HG03342 (cell line): ENCODE measurements around the gene CRIP3.
"Not testable (repeated sequence)": the region's sequence is repeated elsewhere in the genome, so short reads cannot be mapped to it uniquely, and the experiment has no call there.

Experiments
- ATAC-seq: cut with Tn5 transposase; IDR thresholded peaks from one replicate; pipeline ENCODE4 v1.9.1; 2021; ENCODE audit warnings: mild to moderate bottlenecking, moderate library complexity; ENCODE audit not compliant: unreplicated experiment

Gene CRIP3

DNA sequence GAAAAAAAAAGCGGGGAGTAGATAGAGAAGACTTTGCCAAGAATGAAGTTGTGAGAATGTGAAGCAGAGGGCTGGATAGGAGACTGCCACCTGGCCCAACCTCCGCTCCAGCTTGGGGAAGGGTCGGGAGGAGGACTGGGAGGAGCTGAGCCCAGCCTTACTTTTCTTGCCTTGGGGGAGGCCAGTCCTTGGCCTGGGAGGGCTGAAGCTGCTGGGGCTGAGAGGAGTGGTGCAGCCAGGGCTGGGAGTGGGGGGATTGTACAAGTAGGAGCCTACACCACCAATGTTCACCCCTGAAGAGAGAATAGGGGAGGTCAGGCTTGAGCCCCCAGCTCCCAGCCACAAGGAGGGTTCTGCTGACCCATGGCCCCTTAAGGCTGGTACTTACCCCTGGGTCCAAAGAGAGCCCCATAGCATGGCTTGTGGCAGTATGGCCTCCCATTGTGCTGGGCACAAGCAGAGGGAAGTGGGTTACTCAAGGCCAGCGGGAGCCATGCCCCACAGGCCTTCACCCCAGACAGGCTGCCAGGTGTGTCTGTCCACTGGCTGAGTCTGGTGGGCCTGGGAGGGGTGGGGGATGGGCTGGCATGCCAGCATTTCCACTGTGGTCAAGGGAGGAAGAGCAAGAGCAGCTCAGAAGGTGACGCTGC lies 1.1 kb downstream of the CRIP3 start:
- ATAC-seq, result no peak

GRCh38 chr6:43306086-43306485 lies 2.5 kb downstream of the CRIP3 start:
- no peak for ATAC-seq

GRCh38 chr6:43304882-43305281 lies 3.7 kb downstream of the CRIP3 start:
- ATAC-seq, result no peak

- ATAC-seq, result no peak
These were observed 4.3 kb downstream of the CRIP3 start for GRCh38 chr6:43304361-43304760.

- ATAC-seq, result no peak
These were observed 4.8 kb downstream of the CRIP3 start for GRCh38 chr6:43303751-43304331.

GRCh38 chr6:43303006-43303405 lies 5.6 kb downstream of the CRIP3 start:
- not testable (repeated sequence) for ATAC-seq

GRCh38 chr6:43302126-43302525 lies 6.5 kb downstream of the CRIP3 start:
- ATAC-seq, result no peak

- ATAC-seq, result no peak
These were observed 7.3 kb downstream of the CRIP3 start for GRCh38 chr6:43301081-43301870.

DNA sequence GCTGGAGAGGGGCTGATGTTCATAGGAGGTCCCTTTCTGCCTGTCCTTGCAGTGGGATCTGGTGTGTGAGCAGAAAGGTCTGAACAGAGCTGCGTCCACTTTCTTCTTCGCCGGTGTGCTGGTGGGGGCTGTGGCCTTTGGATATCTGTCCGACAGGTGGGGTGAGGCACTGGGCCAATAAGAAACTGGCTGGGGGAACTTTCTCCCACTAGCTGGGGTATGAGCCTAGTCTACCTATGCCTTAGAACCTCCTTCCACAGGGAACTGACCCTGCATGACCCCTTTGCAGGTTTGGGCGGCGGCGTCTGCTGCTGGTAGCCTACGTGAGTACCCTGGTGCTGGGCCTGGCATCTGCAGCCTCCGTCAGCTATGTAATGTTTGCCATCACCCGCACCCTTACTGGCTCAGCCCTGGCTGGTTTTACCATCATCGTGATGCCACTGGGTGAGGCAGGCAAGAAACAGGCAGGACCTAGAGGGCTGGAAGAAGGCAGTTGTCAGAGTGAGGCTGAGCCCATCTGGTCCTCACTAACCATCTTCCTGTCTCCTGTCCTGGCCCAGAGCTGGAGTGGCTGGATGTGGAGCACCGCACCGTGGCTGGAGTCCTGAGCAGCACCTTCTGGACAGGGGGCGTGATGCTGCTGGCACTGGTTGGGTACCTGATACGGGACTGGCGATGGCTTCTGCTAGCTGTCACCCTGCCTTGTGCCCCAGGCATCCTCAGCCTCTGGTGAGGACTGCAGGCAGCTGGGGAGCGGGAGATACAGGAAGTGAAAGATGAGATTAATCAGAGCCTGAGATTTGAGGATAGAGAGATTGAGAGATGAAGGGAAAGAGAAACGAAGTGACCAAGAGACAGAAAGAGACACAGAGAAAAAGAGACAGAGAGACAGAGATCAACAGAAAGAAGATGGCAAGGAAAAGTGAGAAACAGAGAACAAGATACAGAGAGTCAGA lies 9.0 kb downstream of the CRIP3 start:
- ATAC-seq, result no peak

- ATAC-seq, result no peak
These were observed 9.9 kb downstream of the CRIP3 start for GRCh38 chr6:43298565-43299337.

DNA sequence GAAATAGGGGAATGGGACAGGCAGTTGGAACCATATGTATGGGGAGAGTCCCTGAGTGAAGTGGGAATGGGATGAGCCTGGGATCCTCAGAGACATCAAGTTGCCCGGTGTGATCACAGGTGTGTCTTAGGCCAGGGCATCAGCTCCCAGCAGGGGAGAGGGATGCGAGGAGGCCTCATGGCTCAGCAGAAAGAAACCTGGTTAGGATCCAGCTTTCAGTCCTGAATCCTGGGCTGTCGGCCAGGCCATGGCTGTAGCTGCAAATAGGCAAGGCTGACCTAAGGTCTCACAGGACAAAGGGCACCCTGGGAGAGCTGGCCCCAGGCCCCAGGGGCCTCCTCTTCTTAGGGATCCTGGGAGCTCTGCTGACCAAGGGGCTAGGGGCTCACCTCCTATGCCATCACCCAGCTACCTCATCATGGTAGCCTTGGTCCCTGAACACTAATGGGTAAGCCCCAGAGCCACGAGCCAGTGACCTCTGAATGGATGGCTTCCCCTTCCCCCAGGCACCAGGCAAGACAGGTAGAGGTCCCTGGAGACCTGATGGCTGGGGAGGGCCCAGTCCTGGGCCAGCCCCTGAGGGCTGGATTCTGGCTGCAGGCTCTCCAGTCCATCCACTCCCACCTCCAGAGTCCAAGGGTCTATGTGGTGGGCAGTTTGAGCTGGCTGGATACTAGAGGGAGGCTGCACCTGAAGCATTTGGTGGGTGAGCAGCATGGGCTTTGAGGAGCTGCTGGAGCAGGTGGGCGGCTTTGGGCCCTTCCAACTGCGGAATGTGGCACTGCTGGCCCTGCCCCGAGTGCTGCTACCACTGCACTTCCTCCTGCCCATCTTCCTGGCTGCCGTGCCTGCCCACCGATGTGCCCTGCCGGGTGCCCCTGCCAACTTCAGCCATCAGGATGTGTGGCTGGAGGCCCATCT lies 10.7 kb downstream of the CRIP3 start, which contains the start of gene SLC22A7:
Gene SLC22A7, plus strand, starts transcription at position 617 of the 921 bp plus-strand sequence. Its CDS starts 99 bp downstream, at position 716.
- ATAC-seq, result no peak

DNA sequence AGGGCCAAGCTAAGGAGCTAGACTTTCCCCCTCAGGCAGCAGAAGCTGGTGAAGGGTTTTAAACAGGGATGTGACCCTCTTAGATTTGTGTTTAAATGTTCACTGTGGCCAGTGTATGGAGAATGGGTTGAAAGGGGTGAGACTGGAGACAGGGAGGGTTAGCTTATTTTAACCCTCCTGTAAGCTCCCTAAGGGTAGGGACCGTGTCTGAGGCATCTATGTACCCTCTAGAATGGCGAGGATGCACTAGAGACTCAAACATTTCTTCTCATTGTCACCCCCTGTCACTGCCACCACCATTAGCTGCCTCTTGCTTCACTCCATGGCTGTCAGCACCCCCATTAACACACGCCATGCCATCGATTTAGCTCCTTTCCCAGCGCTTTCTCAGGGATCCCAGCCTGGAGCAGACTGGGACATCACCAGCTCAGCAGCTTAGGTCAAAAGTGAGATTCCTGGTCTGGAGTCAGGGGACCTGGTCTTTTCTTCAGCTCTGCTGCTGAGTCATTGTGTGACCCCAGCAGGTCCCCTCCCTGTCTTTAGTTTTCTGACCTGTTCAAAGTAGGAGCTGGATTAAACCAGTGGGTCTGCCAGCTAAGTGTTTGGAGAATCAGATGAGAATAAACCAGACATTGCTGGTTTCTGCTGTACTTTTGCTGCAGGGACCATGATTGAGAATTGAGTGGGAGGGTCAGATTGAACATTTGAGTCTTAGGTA lies 11.7 kb downstream of the CRIP3 start:
- ATAC-seq, result no peak

GRCh38 chr6:43295456-43295855 lies 13.2 kb downstream of the CRIP3 start:
- no peak for ATAC-seq

DNA sequence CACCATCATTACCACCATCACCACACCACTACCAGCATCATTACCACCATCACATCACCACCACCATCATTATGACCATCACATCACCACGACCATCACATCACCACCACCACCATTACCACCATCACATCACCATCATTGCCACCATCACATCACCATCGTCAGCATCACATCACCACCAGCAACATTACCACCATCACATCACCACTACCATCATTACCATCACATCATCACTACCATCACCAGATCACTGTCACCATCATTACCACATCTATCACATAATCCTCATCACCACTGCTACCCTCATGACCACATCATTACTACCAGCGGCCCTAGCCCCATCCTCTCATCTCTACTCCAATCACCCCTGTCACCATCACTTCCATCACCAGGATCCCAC lies 14.1 kb downstream of the CRIP3 start:
- ATAC-seq, result no peak

GRCh38 chr6:43293698-43294097 lies 14.9 kb downstream of the CRIP3 start:
- no peak for ATAC-seq

DNA sequence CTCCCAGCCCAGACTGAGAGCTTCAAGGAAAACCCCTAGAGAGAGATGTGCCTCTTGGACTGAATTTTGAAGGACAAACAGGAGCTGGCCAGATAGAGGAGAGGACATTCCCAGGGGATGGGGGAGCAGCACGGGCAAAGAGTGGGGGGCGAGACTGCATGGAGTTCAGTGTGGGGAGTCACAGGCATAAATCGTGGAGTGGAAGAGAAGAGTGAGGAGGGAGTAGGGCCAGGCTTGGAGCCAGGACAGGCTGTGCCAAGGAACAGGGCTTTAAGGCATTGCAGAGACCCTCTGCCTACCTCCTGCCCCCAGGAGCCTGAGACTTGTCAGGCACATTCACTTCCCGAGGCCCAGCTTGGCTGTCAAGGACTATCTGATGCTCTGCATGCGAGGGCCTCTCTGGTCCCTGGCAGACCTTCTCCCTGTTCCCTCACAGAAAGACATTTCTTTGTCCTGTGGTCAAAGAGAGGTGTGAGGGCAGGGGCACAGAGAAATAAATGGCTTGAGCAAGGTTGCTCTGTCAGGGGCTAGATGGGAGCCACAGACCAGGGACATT lies 15.8 kb downstream of the CRIP3 start:
- no peak for ATAC-seq

- no peak for ATAC-seq
These were observed 16.3 kb downstream of the CRIP3 start for GRCh38 chr6:43292341-43292740.

GRCh38 chr6:43291708-43292107 lies 16.9 kb downstream of the CRIP3 start:
- no peak for ATAC-seq
